Erythroblast (primary cell): ENCODE data around the gene RFX8.

ENCODE experiments used
- GATA1 ChIP-seq: IDR thresholded peaks from 2 replicates; pipeline ENCODE4 v1.6.1; 2011; ENCODE audit warnings: low read depth, mild to moderate bottlenecking, control low read depth, low read length, moderate library complexity
- POLR2A ChIP-seq: IDR thresholded peaks from 2 replicates; pipeline ENCODE4 v1.6.1; 2011; ENCODE audit warnings: mild to moderate bottlenecking, low read length

GRCh38 chr2:101517758-101518271, 42.9 kb upstream of the RFX8 start:
- TF ChIP-seq POLR2A (no peak), GATA1 (no peak)
